NCI-H82 (cell line): ENCODE measurements around the gene HELZ.
"Not testable (repeated sequence)": the region's sequence is repeated elsewhere in the genome, so short reads cannot be mapped to it uniquely, and the experiment has no call there.

Experiments used
- DNase-seq: peaks from one replicate; lab custom pipeline; 2025; lab: John Stamatoyannopoulos, UW

The HELZ gene

GRCh38 chr17:67051837-67052236 lies 193.2 kb downstream of the HELZ start:
- no peak for DNase-seq

- DNase-seq, result no peak
These were observed 193.8 kb downstream of the HELZ start for GRCh38 chr17:67051155-67051538.

GRCh38 chr17:67050471-67051154 lies 194.4 kb downstream of the HELZ start:
- peak; percentile 47 for DNase-seq

- no peak for DNase-seq
These were observed 194.9 kb downstream of the HELZ start for GRCh38 chr17:67050066-67050465.

- no peak for DNase-seq
These were observed 195.8 kb downstream of the HELZ start for GRCh38 chr17:67049025-67049739.

- no peak for DNase-seq
These were observed 197.6 kb downstream of the HELZ start for GRCh38 chr17:67047382-67047781.

- DNase-seq, result no peak
These were observed 198.6 kb downstream of the HELZ start for GRCh38 chr17:67046398-67046797.

- DNase-seq, result no peak
These were observed 200.1 kb downstream of the HELZ start for GRCh38 chr17:67044940-67045339.

- no peak for DNase-seq
These were observed 200.8 kb downstream of the HELZ start, which contains the start of gene CACNG1 for GRCh38 chr17:67044016-67044772. Gene CACNG1 (plus strand): TSS chr17:67044554. CDS start chr17:67044661, 107 bp downstream.

GRCh38 chr17:67043283-67043682 lies 201.7 kb downstream of the HELZ start:
- no peak for DNase-seq

GRCh38 chr17:67041941-67042899 lies 202.8 kb downstream of the HELZ start:
- peak; percentile 19 for DNase-seq

- DNase-seq, result no peak
These were observed 203.5 kb downstream of the HELZ start for GRCh38 chr17:67041531-67041930.

- DNase-seq, result not testable (repeated sequence)
These were observed 203.9 kb downstream of the HELZ start for GRCh38 chr17:67041119-67041518.

GRCh38 chr17:67040652-67041051 lies 204.3 kb downstream of the HELZ start:
- DNase-seq, result no peak

GRCh38 chr17:67038861-67039365 lies 206.1 kb downstream of the HELZ start:
- DNase-seq, result no peak

GRCh38 chr17:67035131-67036083 lies 209.6 kb downstream of the HELZ start:
- no peak for DNase-seq

- no peak for DNase-seq
These were observed 211.4 kb downstream of the HELZ start for GRCh38 chr17:67033613-67034012.

GRCh38 chr17:67032985-67033384 lies 212.0 kb downstream of the HELZ start:
- DNase-seq, result no peak

- DNase-seq, result no peak
These were observed 212.6 kb downstream of the HELZ start for GRCh38 chr17:67032382-67032781.

- DNase-seq, result no peak
These were observed 214.4 kb downstream of the HELZ start for GRCh38 chr17:67030641-67031040.
